M059J (cell line): ENCODE results near the gene HSF2BP. TPM values are rescaled to one million over a fixed set of nuclear protein-coding genes. Genes with fewer than 3 reads are reported as not detected.

ENCODE experiments used
- total RNA-seq: library from RNA; depleted of rRNA; stranded (reverse); fragments of >200 nt; shearing (Covaris generic); gene quantifications from 2 replicates; pipeline ENCODE4 v1.2.3, GENCODE V29; 2014; rRNA removed

HSF2BP gene
- total RNA-seq, 1 experiment from 2014 or later = 2.0 TPM

Other genes starting within 250 kb of the HSF2BP start
- gene SIK1, start 232.4 kb downstream of the HSF2BP start, total RNA-seq = 1.2 and 3.6 TPM in 2 replicates
- gene RRP1B, start 72 bp upstream of the HSF2BP start, total RNA-seq = 23.8 and 42.8 TPM in 2 replicates
- 138 and 149 TPM in 2 replicates for gene PDXK, start 59.6 kb upstream of the HSF2BP start, total RNA-seq
- 29.6 and 35.7 TPM in 2 replicates for gene CSTB, start 116.8 kb upstream of the HSF2BP start, total RNA-seq
- gene RRP1, start 130.1 kb upstream of the HSF2BP start, total RNA-seq = 29.8 and 34.6 TPM in 2 replicates
- gene AGPAT3, start 205.7 kb upstream of the HSF2BP start, total RNA-seq = 27.8 and 59.8 TPM in 2 replicates